ENCODE data around the gene CYP19A1. TPM values are rescaled to one million over a fixed set of nuclear protein-coding genes. Genes with fewer than 3 reads are reported as not detected.

The CYP19A1 gene
- total and polyA plus RNA-seq, 2 of the 8 experiments (the other 6 are each of a cell fraction or from before 2014, with no cell fraction given) = not detected

DNA sequence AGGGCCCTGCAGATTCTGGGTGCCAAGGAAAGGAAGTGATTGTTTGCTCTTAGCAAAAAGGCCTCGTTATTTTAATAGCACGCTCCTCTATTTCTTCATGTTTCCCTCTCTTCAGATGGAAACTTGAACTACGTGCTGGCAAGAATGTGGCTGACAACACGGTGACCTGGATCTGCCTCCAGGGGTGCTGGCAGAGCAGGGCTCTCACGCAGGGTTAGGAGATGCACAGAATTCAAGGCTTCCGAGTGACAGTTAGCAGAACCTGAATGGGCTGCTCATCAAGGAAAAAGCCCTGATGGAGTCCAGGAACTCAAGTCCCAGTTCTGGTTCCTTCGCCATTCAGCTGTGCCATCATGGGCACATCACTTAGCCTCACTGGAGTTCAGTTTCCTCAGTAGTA, 22.7 kb downstream of the CYP19A1 start:
- H2BK15ac ChIP-seq (ENCODE audit: low read length) = no peak overlapping the region
- H3K79me1 ChIP-seq (ENCODE audit: low read depth, low read length) = no peaks in the 10 kb centered on the region
- TF ChIP-seq RBBP5 (IDR thresholded peaks at IDR 0.05; ENCODE audit: borderline replicate concordance, low read depth, low read length) = no peak
- TF ChIP-seq BRCA1 (IDR thresholded peaks at IDR 0.05; ENCODE audit: low read depth, low read length) = no peak
- TF ChIP-seq POLR2A (IDR thresholded peaks at IDR 0.05; ENCODE audit: control extremely low read depth in 1 of 2, low read depth in 2 of 2, low read length in 2 of 2) = no peak
- no peak for TF ChIP-seq ASH2L (IDR thresholded peaks at IDR 0.05; ENCODE audit: low read length)
- H3K27me3 ChIP-seq (replicated peaks in 1 of 4; ENCODE audit: control insufficient read depth in 3 of 4, extremely low read depth in 1 of 4, insufficient read depth in 3 of 4, low read length in 3 of 4) = no peaks in the 10 kb centered on the region
- no peak overlapping the region for H3K27ac ChIP-seq (ENCODE audit: low read depth, low read length)
- H2AFZ ChIP-seq (ENCODE audit: low read length) = no peak overlapping the region
- no peaks in the 10 kb centered on the region for H3K79me2 ChIP-seq (ENCODE audit: control insufficient read depth in 1 of 2, insufficient read depth in 2 of 2, low read length in 2 of 2)
- H3K56ac ChIP-seq (replicated peaks; ENCODE audit: insufficient read length, low read depth, low read length) = no peak overlapping the region
- no peak overlapping the region for H3K18ac ChIP-seq (ENCODE audit: extremely low read depth, low read length)
- H3K14ac ChIP-seq (ENCODE audit: insufficient read length) = no peak overlapping the region
- H3K23me2 ChIP-seq (ENCODE audit: low read depth, low read length) = no peaks in the 10 kb centered on the region
- H4K91ac ChIP-seq (replicated peaks; ENCODE audit: insufficient read length, low read length) = no peak overlapping the region
- 83% methylated on average over 7 of the region's 7 CpGs; no CpG with 5 or more reads in 1 of the 2 experiments for WGBS, 2 experiments (ENCODE audit: extremely low coverage in 1 of 2, insufficient coverage in 1 of 2, insufficient read length in 1 of 2, insufficient replicate concordance in 2 of 2, low coverage in 1 of 2, low lambda C conversion rate in 2 of 2, missing lambda C conversion rate in 1 of 2)
- DNase-seq (ENCODE audit: low read depth in 1 of 2, low spot score in 2 of 2) = no peak
- FAIRE-seq = no peak
- H3K4ac ChIP-seq (replicated peaks; ENCODE audit: insufficient read length, low read depth, low read length) = no peak overlapping the region
- POLR2A ChIA-PET (ENCODE audit: partially characterized antibody) = no interaction called here
- no peak overlapping the region for H2BK5ac ChIP-seq (ENCODE audit: low read depth, low read length)
- H2BK20ac ChIP-seq (ENCODE audit: low read length) = no peak overlapping the region
- no peak overlapping the region for H3K9ac ChIP-seq (replicated peaks in 1 of 4; ENCODE audit: extremely low read depth in 1 of 4, low read depth in 3 of 4, low read length in 3 of 4)
- H2BK120ac ChIP-seq (replicated peaks; ENCODE audit: low read depth, low read length) = no peak overlapping the region
- H4K20me1 ChIP-seq (replicated peaks in 1 of 2; ENCODE audit: control insufficient read depth in 1 of 2, insufficient read depth in 2 of 2, low read length in 2 of 2) = no peaks in the 10 kb centered on the region
- no peaks in the 10 kb centered on the region for H3K9me3 ChIP-seq (ENCODE audit: insufficient read depth in 2 of 2, low read depth in 1 of 2, low read length in 1 of 2)
- CTCF ChIA-PET (ENCODE audit: partially characterized antibody) = no interaction called here
- no peaks in the 10 kb centered on the region; a peak in 1 of 8 replicates for H3K36me3 ChIP-seq (ENCODE audit: control insufficient read depth in 2 of 4, insufficient read depth in 4 of 4, low read length in 3 of 4)
- H4K8ac ChIP-seq (ENCODE audit: extremely low read depth, insufficient read depth, low read length) = no peak overlapping the region
- no peak overlapping the region for H3K4me2 ChIP-seq (ENCODE audit: insufficient read depth in 1 of 2, low read depth in 2 of 2, low read length in 2 of 2)
- no peak overlapping the region for H4K5ac ChIP-seq (ENCODE audit: insufficient read length, low read depth, low read length)
- no peak overlapping the region for H2AK5ac ChIP-seq (ENCODE audit: low read depth, low read length)
- H3K23ac ChIP-seq (ENCODE audit: insufficient read length) = no peak overlapping the region
- H3K4me1 ChIP-seq (replicated peaks in 1 of 4; ENCODE audit: control insufficient read depth in 3 of 4, insufficient read depth in 4 of 4, low read length in 3 of 4) = no peaks in the 10 kb centered on the region
- H3K4me3 ChIP-seq (ENCODE audit: extremely low read depth in 1 of 4, insufficient read depth in 2 of 4, low read depth in 3 of 4, low read length in 4 of 4) = no peak overlapping the region
- H2BK12ac ChIP-seq (ENCODE audit: low read depth, low read length) = no peak overlapping the region
